Tibial nerve (tissue), 4 donors: ENCODE data around the gene A2M. TPM values are rescaled to one million over a fixed set of nuclear protein-coding genes. Genes with fewer than 3 reads are reported as not detected.

Experiments
- DNase-seq, 2 donors: peaks; one replicate each; pipeline ENCODE4 v3.0.0-alpha.2; 2019; ENCODE audit warnings: low spot score in 2 of 2
- H3K27ac ChIP-seq, 4 donors: fragments of 200-600 bp; sonication (generic) in 3 of 4; one replicate each; pipeline ENCODE4 v1.5.1; 2017 to 2019; ENCODE audit warnings: mild to moderate bottlenecking in 1 of 4
- H3K27me3 ChIP-seq, 2 donors: fragments of 200-600 bp; sonication (generic) in 1 of 2; one replicate each; pipeline versions ENCODE4 v1.5.1 to v1.6.0; 2017 to 2019
- H3K36me3 ChIP-seq, 3 donors: fragments of 200-600 bp; sonication (generic); one replicate each; pipeline ENCODE4 v1.5.1; 2018 to 2019
- H3K4me1 ChIP-seq, 4 donors: fragments of 200-600 bp; sonication (generic) in 3 of 4; one replicate each; pipeline ENCODE4 v1.5.1; 2017 to 2019
- H3K4me3 ChIP-seq, 4 donors: fragments of 200-600 bp; sonication (generic) in 3 of 4; one replicate each; pipeline ENCODE4 v1.5.1; 2017 to 2019; ENCODE audit warnings: mild to moderate bottlenecking in 1 of 4, moderate library complexity in 1 of 4
- H3K9me3 ChIP-seq, 4 donors: fragments of 200-600 bp; sonication (generic) in 3 of 4; one replicate each; pipeline ENCODE4 v1.5.1; 2017 to 2019
- CTCF ChIP-seq, 5 experiments: fragments of 200-600 bp in 3 of 5; fragments of 450-650 bp in 2 of 5; sonication (generic) in 3 of 5; IDR thresholded peaks; one replicate each; pipeline ENCODE4 v1.5.1; 2016 to 2019; ENCODE audit warnings: antibody characterized with exemption in 5 of 5, mild to moderate bottlenecking in 3 of 5, moderate library complexity in 2 of 5
- EP300 ChIP-seq, 2 donors: sonication (generic); formaldehyde crosslinking; IDR thresholded peaks; one replicate each; pipeline ENCODE4 v1.6.1; 2017; ENCODE audit warnings: antibody characterized with exemption in 2 of 2, mild to moderate bottlenecking in 1 of 2
- POLR2A ChIP-seq, 2 donors: fragments of 450-650 bp; IDR thresholded peaks; one replicate each; pipeline ENCODE4 v1.6.1; 2017; ENCODE audit warnings: antibody characterized with exemption in 2 of 2, mild to moderate bottlenecking in 2 of 2, moderate library complexity in 2 of 2
- WGBS, 2 donors: methylation state at CpG; one replicate each; pipeline ENCODE4 v1.1.5; 2018; 5-methylcytosine and 5-hydroxymethylcytosine counted together
- total RNA-seq, 4 donors: library from RNA; depleted of rRNA; stranded (reverse); fragments of >200 nt; gene quantifications; one replicate each; pipeline ENCODE4 v1.1.0, GENCODE V29; 2016

A2M gene
- total RNA-seq, 4 donors from 2014 or later, result 183 to 396 (median 303) TPM

- H3K4me3 ChIP-seq, result no peak overlapping the region
- H3K27me3 ChIP-seq, result no peaks in the 10 kb centered on the region
- no peak for TF ChIP-seq POLR2A (IDR thresholded peaks at IDR 0.05)
- TF ChIP-seq CTCF (IDR thresholded peaks at IDR 0.05), result no peak
- TF ChIP-seq EP300 (IDR thresholded peaks at IDR 0.05), result no peak
- no peak for DNase-seq
- 66 to 79% methylated on average over 1 of the region's 1 CpG for WGBS, 2 donors
- H3K9me3 ChIP-seq, result no peaks in the 10 kb centered on the region
- H3K36me3 ChIP-seq, result peaks cover 0 to 84% (median 2%) of the 10 kb centered on the region in 3 donors
- no peak overlapping the region for H3K27ac ChIP-seq
- H3K4me1 ChIP-seq, result peaks cover 0 to 19% (median 0%) of the 10 kb centered on the region in 4 donors
Observed at GRCh38 chr12:9109213-9109522, 6.6 kb downstream of the A2M start.

- DNase-seq, result no peak
- Histone ChIP-seq H3K9me3 (no peaks in the 10 kb centered on the region), H3K27ac (no peak overlapping the region), H3K36me3 (peaks cover 0 to 90% (median 2%) of the 10 kb centered on the region in 3 donors), H3K4me3 (no peak overlapping the region), H3K4me1 (peaks cover 0 to 14% (median 0%) of the 10 kb centered on the region in 4 donors), H3K27me3 (no peaks in the 10 kb centered on the region)
- no peak for TF ChIP-seq CTCF (IDR thresholded peaks at IDR 0.05)
- no peak for TF ChIP-seq EP300 (IDR thresholded peaks at IDR 0.05)
- no peak for TF ChIP-seq POLR2A (IDR thresholded peaks at IDR 0.05)
- WGBS, 2 donors, result 66 to 67% methylated on average over 5 of the region's 5 CpGs
Observed at GRCh38 chr12:9108504-9109212, 7.1 kb downstream of the A2M start.

- no peaks in the 10 kb centered on the region for H3K27me3 ChIP-seq
- H3K4me1 ChIP-seq, result peaks cover 0 to 9% (median 0%) of the 10 kb centered on the region in 4 donors
- no peak for DNase-seq
- no peak overlapping the region for H3K4me3 ChIP-seq
- H3K9me3 ChIP-seq, result no peaks in the 10 kb centered on the region
- no peak for TF ChIP-seq POLR2A (IDR thresholded peaks at IDR 0.05)
- no peak for TF ChIP-seq EP300 (IDR thresholded peaks at IDR 0.05)
- no peak for TF ChIP-seq CTCF (IDR thresholded peaks at IDR 0.05)
- no peak overlapping the region for H3K27ac ChIP-seq
- 87 to 91% methylated on average over 3 of the region's 3 CpGs for WGBS, 2 donors
- peaks cover 0 to 84% (median 2%) of the 10 kb centered on the region in 3 donors for H3K36me3 ChIP-seq
Observed at GRCh38 chr12:9107542-9107873, 8.2 kb downstream of the A2M start.

GRCh38 chr12:9106610-9107541 lies 8.8 kb downstream of the A2M start:
- H3K27me3 ChIP-seq, result no peaks in the 10 kb centered on the region
- no peak overlapping the region for H3K27ac ChIP-seq
- no peak overlapping the region for H3K4me3 ChIP-seq
- peaks cover 0 to 84% (median 2%) of the 10 kb centered on the region in 3 donors for H3K36me3 ChIP-seq
- TF ChIP-seq POLR2A (IDR thresholded peaks at IDR 0.05) (no peak), EP300 (IDR thresholded peaks at IDR 0.05) (no peak), CTCF (IDR thresholded peaks at IDR 0.05) (no peak)
- no peak for DNase-seq
- 90 to 91% methylated on average over 11 of the region's 11 CpGs for WGBS, 2 donors
- H3K4me1 ChIP-seq, result peaks cover 0 to 9% (median 0%) of the 10 kb centered on the region in 4 donors
- no peaks in the 10 kb centered on the region for H3K9me3 ChIP-seq

GRCh38 chr12:9106067-9106466 lies 9.7 kb downstream of the A2M start:
- Histone ChIP-seq H3K9me3 (no peaks in the 10 kb centered on the region), H3K27me3 (no peaks in the 10 kb centered on the region), H3K36me3 (peaks cover 0 to 85% (median 2%) of the 10 kb centered on the region in 3 donors), H3K27ac (no peak overlapping the region), H3K4me1 (peaks cover 0 to 3% (median 0%) of the 10 kb centered on the region in 4 donors), H3K4me3 (no peak overlapping the region)
- no peak for DNase-seq
- TF ChIP-seq POLR2A (IDR thresholded peaks at IDR 0.05) (no peak), EP300 (IDR thresholded peaks at IDR 0.05) (no peak), CTCF (IDR thresholded peaks at IDR 0.05) (no peak)
- 79 to 82% methylated on average over 1 of the region's 1 CpG for WGBS, 2 donors
